HepG2 (cell line): ENCODE data around the gene CNKSR3. TPM values are rescaled to one million over a fixed set of nuclear protein-coding genes. Genes with fewer than 3 reads are reported as not detected.

Experiments used
- ATAC-seq: fragments of 200-7000 bp; cut with Tn5 transposase; 3 replicates; pipeline ENCODE4 v1.9.1; 2020; ENCODE audit warnings: mild to moderate bottlenecking, moderate library complexity
- BruUV-seq: library from RNA; stranded (reverse); fragments of 400-500 nt; replicated peaks from 2 replicates; lab custom pipeline; 2021; lab: Mats Ljungman, UMichigan
- CTCF ChIA-PET: fragments of 300-600 bp; formaldehyde crosslinking; extraction: SDS; loops from one replicate; lab custom pipeline; 2021; ENCODE audit warnings: low total read pairs, inconsistent platforms, low intra/inter-chr PET ratio; lab: Yijun Ruan, JAX
- POLR2A ChIA-PET: fragments of 350-600 bp; sonication (Branson Sonifier 250); formaldehyde crosslinking; loops from one replicate; lab custom pipeline; 2020; ENCODE audit warnings: antibody characterized with exemption, inconsistent platforms; lab: Yijun Ruan, JAX
- DNase-seq: peaks from one replicate; pipeline ENCODE4 v3.0.0-alpha.2; 2015; ENCODE audit warnings: low spot score
- FAIRE-seq: peaks from 3 replicates; lab custom pipeline; 2011; peaks lifted over from hg19 to GRCh38; lab: Jason Lieb, UNC
- H2AFZ ChIP-seq: one replicate; pipeline ENCODE4 v1.6.1; 2011; ENCODE audit warnings: low read length, inconsistent platforms
- H3K27ac ChIP-seq: fragments of 300-600 bp; 3 replicates; pipeline ENCODE4 v1.8.0; 2011; ENCODE audit warnings: mixed run types, mild to moderate bottlenecking, mixed read lengths, low read length, inconsistent platforms; ENCODE audit not compliant: insufficient read depth; ENCODE audit errors: extremely low read length
- H3K27me3 ChIP-seq, 2 experiments: fragments of 200-600 bp in 1 of 2; 2 replicates in 1 of 2; 3 replicates in 1 of 2; pipeline versions ENCODE4 v1.6.0 to v1.8.0; 2011; ENCODE audit warnings: low read length in 2 of 2, mild to moderate bottlenecking in 2 of 2, moderate library complexity in 2 of 2, inconsistent platforms in 1 of 2; ENCODE audit not compliant: insufficient read depth in 2 of 2, control insufficient read depth in 1 of 2
- H3K36me3 ChIP-seq, 2 experiments: fragments of 200-600 bp in 1 of 2; replicated peaks in 1 of 2; 2 replicates in 1 of 2; 3 replicates in 1 of 2; pipeline versions ENCODE4 v1.5.1 to v1.8.0; 2011; ENCODE audit warnings: low read length in 2 of 2, inconsistent platforms in 1 of 2; ENCODE audit not compliant: insufficient read depth in 2 of 2, control insufficient read depth in 1 of 2
- H3K4me1 ChIP-seq: 2 replicates; pipeline ENCODE4 v1.5.1; 2012; ENCODE audit warnings: low read length, inconsistent platforms; ENCODE audit not compliant: insufficient read depth
- H3K4me2 ChIP-seq: 2 replicates; pipeline ENCODE4 v1.6.0; 2011; ENCODE audit warnings: low read depth, low read length, inconsistent platforms
- H3K4me3 ChIP-seq, 3 experiments: fragments of 200-600 bp in 1 of 3; sonication (generic), shearing (Covaris generic) in 1 of 3; replicated peaks in 1 of 3; 2 replicates each; pipeline ENCODE4 v1.5.1; 2011 to 2016; ENCODE audit warnings: low read length in 3 of 3, inconsistent platforms in 2 of 3, low read depth in 2 of 3, mild to moderate bottlenecking in 2 of 3, control low read depth in 1 of 3, mixed read lengths in 1 of 3; ENCODE audit not compliant: insufficient read depth in 1 of 3
- H3K79me2 ChIP-seq: one replicate; pipeline ENCODE4 v1.6.1; 2011; ENCODE audit warnings: low read length, inconsistent platforms; ENCODE audit not compliant: insufficient read depth
- H3K9ac ChIP-seq: 2 replicates; pipeline ENCODE4 v1.6.0; 2011; ENCODE audit warnings: mild to moderate bottlenecking, low read depth, low read length, inconsistent platforms; ENCODE audit not compliant: insufficient read depth
- H3K9me3 ChIP-seq: 2 replicates; pipeline ENCODE4 v1.5.1; 2012; ENCODE audit warnings: mild to moderate bottlenecking, low read length
- H4K20me1 ChIP-seq: 2 replicates; pipeline ENCODE4 v1.6.0; 2011; ENCODE audit warnings: inconsistent platforms, mild to moderate bottlenecking, low read length, moderate library complexity; ENCODE audit not compliant: insufficient read depth
- AHR ChIP-seq: IDR thresholded peaks from 2 replicates; pipeline ENCODE4 v1.6.1; 2018; ENCODE audit warnings: missing genetic modification reagents, missing compliant biosample characterization
- ATRX ChIP-seq: sonication (generic); formaldehyde crosslinking; IDR thresholded peaks from 2 replicates; pipeline ENCODE4 v1.4.0; 2020; ENCODE audit warnings: missing genetic modification reagents, borderline replicate concordance
- KDM6A ChIP-seq: IDR thresholded peaks from 2 replicates; pipeline ENCODE4 v1.6.1; 2016; ENCODE audit warnings: low read depth
- MAF1 ChIP-seq: sonication (generic); formaldehyde crosslinking; IDR thresholded peaks from 2 replicates; pipeline ENCODE4 v1.5.0; 2020; ENCODE audit warnings: missing genetic modification reagents, borderline replicate concordance
- NCOA5 ChIP-seq: sonication (generic); formaldehyde crosslinking; IDR thresholded peaks from 2 replicates; pipeline ENCODE4 v1.4.0; 2020; ENCODE audit warnings: missing genetic modification reagents
- NCOR1 ChIP-seq: fragments of 200-600 bp; sonication (generic); IDR thresholded peaks from 2 replicates; pipeline ENCODE4 v1.7.0; 2017; ENCODE audit warnings: antibody characterized with exemption, low read length, borderline replicate concordance
- NFE2 ChIP-seq: sonication (generic); formaldehyde crosslinking; IDR thresholded peaks from 2 replicates; pipeline ENCODE4 v1.4.0; 2020; ENCODE audit warnings: missing genetic modification reagents
- PTBP1 ChIP-seq: fragments of 200-400 bp; formaldehyde crosslinking; IDR thresholded peaks from 2 replicates; pipeline ENCODE4 v1.6.1; 2018; ENCODE audit warnings: low read length, low read depth; ENCODE audit not compliant: poor library complexity, severe bottlenecking
- WIZ ChIP-seq: sonication (generic); formaldehyde crosslinking; IDR thresholded peaks from 2 replicates; pipeline ENCODE4 v1.5.1; 2020; ENCODE audit warnings: mild to moderate bottlenecking, missing genetic modification reagents
- XRCC5 ChIP-seq: fragments of 200-400 bp; formaldehyde crosslinking; optimal IDR thresholded peaks from 2 replicates; pipeline ENCODE3; 2017; ENCODE audit warnings: mild to moderate bottlenecking, low read length
- ZFP62 ChIP-seq: sonication (generic); formaldehyde crosslinking; IDR thresholded peaks from 2 replicates; pipeline ENCODE4 v1.4.0; 2020; ENCODE audit warnings: missing genetic modification reagents
- ZNF260 ChIP-seq: sonication (generic); formaldehyde crosslinking; IDR thresholded peaks from 2 replicates; pipeline ENCODE4 v1.4.0; 2020; ENCODE audit warnings: missing genetic modification reagents, low read depth, mild to moderate bottlenecking, borderline replicate concordance
- ZNF430 ChIP-seq: sonication (generic); formaldehyde crosslinking; IDR thresholded peaks from 2 replicates; pipeline ENCODE4 v1.9.0; 2021; ENCODE audit warnings: mild to moderate bottlenecking, missing genetic modification reagents
- ZNF672 ChIP-seq: sonication (generic); formaldehyde crosslinking; IDR thresholded peaks from 2 replicates; pipeline ENCODE4 v1.8.1; 2022; ENCODE audit warnings: missing genetic modification reagents
- WGBS: methylation state at CpG from one replicate; pipeline ENCODE4 v1.1.6; 2017; ENCODE audit warnings: low lambda C conversion rate; 5-methylcytosine and 5-hydroxymethylcytosine counted together
- in situ Hi-C: cut with HindIII; loops from 2 replicates; pipeline ENCODE4 v1.10.0; 2017; ENCODE audit warnings: low pct_unique_long_range_greater_than_20kb; ENCODE audit not compliant: extremely low pct_ligation_motif_present
- intact Hi-C: fragments of 100-400 bp; cut with micrococcal nuclease; formaldehyde crosslinking; loops from one replicate; pipeline ENCODE4 v1.10.0; 2022; ENCODE audit not compliant: unreplicated experiment
- polyA plus RNA-seq, 8 experiments: library from polyadenylated mRNA; depleted of rRNA in 3 of 8; stranded (reverse) in 7 of 8; unstranded in 1 of 8; fragments of >200 nt; fragmentation: Illumina TruSeq in 4 of 8; extraction: Trizol in 4 of 8; gene quantifications; 2 replicates each; pipeline versions ENCODE4 v1.2.1 to v1.2.3, GENCODE V29; 2011 to 2016; ENCODE audit warnings: low read depth in 4 of 8, missing spikeins in 1 of 8, mixed read lengths in 1 of 8; ENCODE audit not compliant: insufficient read depth in 1 of 8
- total RNA-seq, 5 experiments: library from RNA; depleted of rRNA; stranded (reverse); fragments of >200 nt; fragmentation: Illumina TruSeq; extraction: Trizol; gene quantifications; 2 replicates each; pipeline ENCODE4 v1.2.3, GENCODE V29; 2016; ENCODE audit warnings: low read depth in 1 of 5
- TF ChIP-seq, protein P1 (sequence below): sonication (generic); formaldehyde crosslinking; IDR thresholded peaks from 2 replicates; pipeline ENCODE4 v1.5.0; 2020; ENCODE audit warnings: mild to moderate bottlenecking, missing genetic modification reagents
- TF ChIP-seq, protein P2 (sequence below): sonication (generic); formaldehyde crosslinking; IDR thresholded peaks from 2 replicates; pipeline ENCODE4 v1.8.0; 2022; ENCODE audit warnings: missing genetic modification reagents, mild to moderate bottlenecking, inconsistent platforms, borderline replicate concordance
- TF ChIP-seq, protein P3 (sequence below): sonication (generic); formaldehyde crosslinking; IDR thresholded peaks from 2 replicates; pipeline ENCODE4 v1.4.0; 2020; ENCODE audit warnings: missing genetic modification reagents; ENCODE audit errors: not compliant biosample characterization

Gene CNKSR3
- total and polyA plus RNA-seq, 2 of the 13 experiments (the other 11 are each of a cell fraction or from before 2014, with no cell fraction given): 9.2 to 38.6 TPM

DNA sequence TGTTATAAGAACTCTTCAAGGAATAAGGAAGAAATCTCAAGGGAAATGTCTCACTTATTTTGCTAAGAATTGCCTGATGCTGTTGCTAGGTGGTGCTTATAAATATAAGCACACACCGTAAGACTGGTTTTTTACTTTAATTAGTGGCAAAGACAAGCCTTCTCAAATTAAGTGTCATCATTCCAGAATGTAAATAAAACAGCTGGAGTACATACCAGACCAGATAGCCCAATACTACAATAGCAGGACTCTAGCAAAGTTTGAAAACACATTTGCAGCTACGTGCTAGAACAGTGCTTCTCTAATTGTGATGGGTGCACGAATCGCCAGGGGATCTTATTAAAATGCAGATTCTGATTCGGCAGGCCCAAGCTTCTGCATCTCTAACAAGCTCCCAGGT is 6.8 kb downstream of the CNKSR3 start:
- CTCF ChIA-PET: no interaction called here
- no TSS peak for BruUV-seq
- intact Hi-C loops: loop anchor here (10.0 kb wide), 1 partner anchor 301 kb away; no protein-coding TSS in a partner anchor

More for the DNA sequence above, 6.8 kb downstream of the CNKSR3 start:
- POLR2A ChIA-PET: no interaction called here
- WGBS: 83% methylated on average over 5 of the region's 5 CpGs
- FAIRE-seq: no peak
- in situ Hi-C loops: loop anchor here (25.0 kb wide), 1 partner anchor 341 kb away; no protein-coding TSS in a partner anchor
- H3K9me3 ChIP-seq: no peaks in the 10 kb centered on the region
- no peaks in the 10 kb centered on the region for H3K27me3 ChIP-seq
- TF ChIP-seq, protein P1, sequence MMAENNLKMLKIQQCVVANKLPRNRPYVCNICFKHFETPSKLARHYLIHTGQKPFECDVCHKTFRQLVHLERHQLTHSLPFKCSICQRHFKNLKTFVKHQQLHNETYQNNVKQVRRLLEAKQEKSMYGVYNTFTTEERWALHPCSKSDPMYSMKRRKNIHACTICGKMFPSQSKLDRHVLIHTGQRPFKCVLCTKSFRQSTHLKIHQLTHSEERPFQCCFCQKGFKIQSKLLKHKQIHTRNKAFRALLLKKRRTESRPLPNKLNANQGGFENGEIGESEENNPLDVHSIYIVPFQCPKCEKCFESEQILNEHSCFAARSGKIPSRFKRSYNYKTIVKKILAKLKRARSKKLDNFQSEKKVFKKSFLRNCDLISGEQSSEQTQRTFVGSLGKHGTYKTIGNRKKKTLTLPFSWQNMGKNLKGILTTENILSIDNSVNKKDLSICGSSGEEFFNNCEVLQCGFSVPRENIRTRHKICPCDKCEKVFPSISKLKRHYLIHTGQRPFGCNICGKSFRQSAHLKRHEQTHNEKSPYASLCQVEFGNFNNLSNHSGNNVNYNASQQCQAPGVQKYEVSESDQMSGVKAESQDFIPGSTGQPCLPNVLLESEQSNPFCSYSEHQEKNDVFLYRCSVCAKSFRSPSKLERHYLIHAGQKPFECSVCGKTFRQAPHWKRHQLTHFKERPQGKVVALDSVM: no peak
- TF ChIP-seq ATRX (no peak), XRCC5 (no peak), MAF1 (CRISPR knock-in tag) (no peak), ZNF260 (no peak), ZNF430 (CRISPR knock-in tag) (no peak), KDM6A (CRISPR knock-in tag) (no peak), NFE2 (CRISPR knock-in tag) (no peak), ZNF672 (CRISPR knock-in tag) (no peak), AHR (CRISPR knock-in tag) (no peak), ZFP62 (no peak), NCOR1 (no peak), NCOA5 (CRISPR knock-in tag) (no peak), PTBP1 (no peak), WIZ (CRISPR knock-in tag) (no peak)
- TF ChIP-seq, protein P2, sequence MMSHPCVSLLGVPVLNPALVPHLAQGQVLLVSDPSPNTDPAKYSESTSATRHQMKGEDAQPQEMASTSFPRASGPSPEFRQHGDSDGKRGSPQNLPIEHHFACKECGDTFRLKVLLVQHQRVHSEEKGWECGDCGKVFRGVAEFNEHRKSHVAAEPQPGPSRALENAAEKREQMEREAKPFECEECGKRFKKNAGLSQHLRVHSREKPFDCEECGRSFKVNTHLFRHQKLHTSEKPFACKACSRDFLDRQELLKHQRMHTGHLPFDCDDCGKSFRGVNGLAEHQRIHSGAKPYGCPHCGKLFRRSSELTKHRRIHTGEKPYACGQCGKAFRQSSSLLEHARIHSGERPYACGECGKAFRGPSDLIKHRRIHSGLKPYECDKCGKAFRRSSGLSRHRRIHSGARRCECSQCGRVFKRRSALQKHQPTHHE (CRISPR knock-in tag): no peak
- TF ChIP-seq, protein P3, sequence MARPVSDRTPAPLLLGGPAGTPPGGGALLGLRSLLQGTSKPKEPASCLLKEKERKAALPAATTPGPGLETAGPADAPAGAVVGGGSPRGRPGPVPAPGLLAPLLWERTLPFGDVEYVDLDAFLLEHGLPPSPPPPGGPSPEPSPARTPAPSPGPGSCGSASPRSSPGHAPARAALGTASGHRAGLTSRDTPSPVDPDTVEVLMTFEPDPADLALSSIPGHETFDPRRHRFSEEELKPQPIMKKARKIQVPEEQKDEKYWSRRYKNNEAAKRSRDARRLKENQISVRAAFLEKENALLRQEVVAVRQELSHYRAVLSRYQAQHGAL: no peak
- TF ChIP-seq, all 625 proteins: peak for 0
- peaks cover 95% of the 10 kb centered on the region for H3K79me2 ChIP-seq
- no peak overlapping the region for H3K9ac ChIP-seq
- ATAC-seq: no peak
- no peak overlapping the region for H3K27ac ChIP-seq
- no peak for DNase-seq
- no peak overlapping the region for H2AFZ ChIP-seq
- H3K36me3 ChIP-seq: peaks cover 11 to 34% of the 10 kb centered on the region in 2 experiments
- peaks cover 64% of the 10 kb centered on the region for H4K20me1 ChIP-seq
- peaks cover 88% of the 10 kb centered on the region for H3K4me1 ChIP-seq
- H3K4me3 ChIP-seq: no peak overlapping the region
- no peak overlapping the region for H3K4me2 ChIP-seq
